ENCODE data around the gene OSMR. TPM values are rescaled to one million over a fixed set of nuclear protein-coding genes. Genes with fewer than 3 reads are reported as not detected.
A peak's percentile ranks its signal among the peaks of the same experiment; 100 is the strongest.

OSMR gene
- total RNA-seq, 1 donor from 2014 or later: 2.8 TPM

DNA sequence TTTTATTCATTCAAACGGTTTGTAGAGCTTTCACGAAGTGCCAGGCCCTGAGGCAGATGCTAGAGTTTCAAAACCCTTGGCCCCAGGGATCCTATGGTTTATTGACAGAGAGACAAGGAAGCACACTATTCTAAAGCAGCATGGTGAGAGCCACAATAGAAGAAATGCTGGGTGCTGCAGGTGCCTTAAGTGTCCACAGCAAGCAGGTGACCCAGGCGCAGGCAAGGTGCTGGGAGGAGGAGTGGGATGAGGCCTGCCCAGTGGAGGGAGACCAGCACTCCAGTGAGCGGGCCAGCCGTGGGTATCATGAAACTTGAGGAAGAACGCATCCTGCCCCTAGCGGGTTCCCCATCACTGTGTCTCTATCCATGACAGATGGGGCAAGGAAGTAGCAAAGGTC is 71.0 kb downstream of the OSMR start:
- DNase-seq (ENCODE audit: low read depth, low spot score): no peak
- Mint-ChIP-seq H3K27me3 (ENCODE audit: low read depth) (no peaks in the 10 kb centered on the region), H3K27ac (ENCODE audit: unreplicated experiment) (no peak overlapping the region), H3K36me3 (ENCODE audit: low read depth) (no peaks in the 10 kb centered on the region), H3K9me3 (peaks cover 7% of the 10 kb centered on the region), H3K4me3 (no peak overlapping the region), H3K4me1 (no peaks in the 10 kb centered on the region)
- TF ChIP-seq, protein P1, sequence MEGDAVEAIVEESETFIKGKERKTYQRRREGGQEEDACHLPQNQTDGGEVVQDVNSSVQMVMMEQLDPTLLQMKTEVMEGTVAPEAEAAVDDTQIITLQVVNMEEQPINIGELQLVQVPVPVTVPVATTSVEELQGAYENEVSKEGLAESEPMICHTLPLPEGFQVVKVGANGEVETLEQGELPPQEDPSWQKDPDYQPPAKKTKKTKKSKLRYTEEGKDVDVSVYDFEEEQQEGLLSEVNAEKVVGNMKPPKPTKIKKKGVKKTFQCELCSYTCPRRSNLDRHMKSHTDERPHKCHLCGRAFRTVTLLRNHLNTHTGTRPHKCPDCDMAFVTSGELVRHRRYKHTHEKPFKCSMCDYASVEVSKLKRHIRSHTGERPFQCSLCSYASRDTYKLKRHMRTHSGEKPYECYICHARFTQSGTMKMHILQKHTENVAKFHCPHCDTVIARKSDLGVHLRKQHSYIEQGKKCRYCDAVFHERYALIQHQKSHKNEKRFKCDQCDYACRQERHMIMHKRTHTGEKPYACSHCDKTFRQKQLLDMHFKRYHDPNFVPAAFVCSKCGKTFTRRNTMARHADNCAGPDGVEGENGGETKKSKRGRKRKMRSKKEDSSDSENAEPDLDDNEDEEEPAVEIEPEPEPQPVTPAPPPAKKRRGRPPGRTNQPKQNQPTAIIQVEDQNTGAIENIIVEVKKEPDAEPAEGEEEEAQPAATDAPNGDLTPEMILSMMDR (conservative IDR thresholded peaks at IDR 0.05): no peak

DNA sequence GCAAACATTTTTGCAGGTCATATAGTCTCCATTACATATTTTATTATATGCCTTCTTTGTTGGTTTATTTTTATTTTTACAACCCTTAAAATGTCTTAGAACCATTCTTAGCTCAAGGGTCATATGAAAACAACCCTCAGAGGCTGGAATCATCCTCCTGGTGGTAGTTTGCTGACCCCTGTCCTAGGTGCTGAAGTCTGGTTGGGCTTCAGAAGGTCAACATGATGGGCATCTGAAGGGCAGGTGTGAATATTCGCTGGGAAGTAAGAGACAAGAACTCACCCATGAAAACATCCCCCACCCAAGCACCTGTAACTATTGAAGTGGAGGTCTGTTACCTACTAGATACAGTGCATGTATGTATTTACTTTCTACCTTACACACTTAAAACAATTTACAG is 75.4 kb downstream of the OSMR start:
- TF ChIP-seq, protein P1 (conservative IDR thresholded peaks at IDR 0.05): no peak

DNA sequence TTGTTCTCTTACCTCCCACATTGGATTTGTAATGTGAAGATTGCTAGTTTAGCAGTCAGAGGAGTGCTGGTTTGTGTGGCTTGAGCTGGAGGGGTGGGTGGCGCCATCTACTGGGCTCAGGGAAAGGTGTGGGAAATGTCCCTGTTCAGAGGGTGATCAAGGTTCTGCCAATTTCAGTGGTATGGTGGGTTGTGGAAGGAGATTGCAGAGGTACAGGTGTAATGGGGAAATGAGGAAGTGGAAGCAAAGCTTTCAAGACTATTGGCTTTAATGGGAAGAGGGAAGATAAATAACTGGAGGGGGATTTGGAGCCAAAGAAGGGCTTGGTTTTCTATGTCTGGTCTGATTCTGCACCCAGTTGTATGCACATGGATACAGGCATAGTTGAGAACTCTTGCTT is 76.4 kb downstream of the OSMR start:
- Mint-ChIP-seq H3K9me3 (no peaks in the 10 kb centered on the region), H3K4me3 (no peak overlapping the region), H3K27ac (ENCODE audit: unreplicated experiment) (no peak overlapping the region), H3K36me3 (ENCODE audit: low read depth) (peaks cover 3% of the 10 kb centered on the region), H3K4me1 (no peaks in the 10 kb centered on the region), H3K27me3 (ENCODE audit: low read depth) (no peaks in the 10 kb centered on the region)
- DNase-seq (ENCODE audit: low read depth, low spot score): peak; percentile 55
- TF ChIP-seq, protein P1 (conservative IDR thresholded peaks at IDR 0.05): peak; percentile 88

More for the DNA sequence above, 75.4 kb downstream of the OSMR start:
- Mint-ChIP-seq H3K9me3 (no peaks in the 10 kb centered on the region), H3K4me3 (no peak overlapping the region), H3K27ac (ENCODE audit: unreplicated experiment) (no peak overlapping the region), H3K27me3 (ENCODE audit: low read depth) (no peaks in the 10 kb centered on the region), H3K4me1 (no peaks in the 10 kb centered on the region), H3K36me3 (ENCODE audit: low read depth) (peaks cover 3% of the 10 kb centered on the region)
- DNase-seq (ENCODE audit: low read depth, low spot score): no peak

DNA sequence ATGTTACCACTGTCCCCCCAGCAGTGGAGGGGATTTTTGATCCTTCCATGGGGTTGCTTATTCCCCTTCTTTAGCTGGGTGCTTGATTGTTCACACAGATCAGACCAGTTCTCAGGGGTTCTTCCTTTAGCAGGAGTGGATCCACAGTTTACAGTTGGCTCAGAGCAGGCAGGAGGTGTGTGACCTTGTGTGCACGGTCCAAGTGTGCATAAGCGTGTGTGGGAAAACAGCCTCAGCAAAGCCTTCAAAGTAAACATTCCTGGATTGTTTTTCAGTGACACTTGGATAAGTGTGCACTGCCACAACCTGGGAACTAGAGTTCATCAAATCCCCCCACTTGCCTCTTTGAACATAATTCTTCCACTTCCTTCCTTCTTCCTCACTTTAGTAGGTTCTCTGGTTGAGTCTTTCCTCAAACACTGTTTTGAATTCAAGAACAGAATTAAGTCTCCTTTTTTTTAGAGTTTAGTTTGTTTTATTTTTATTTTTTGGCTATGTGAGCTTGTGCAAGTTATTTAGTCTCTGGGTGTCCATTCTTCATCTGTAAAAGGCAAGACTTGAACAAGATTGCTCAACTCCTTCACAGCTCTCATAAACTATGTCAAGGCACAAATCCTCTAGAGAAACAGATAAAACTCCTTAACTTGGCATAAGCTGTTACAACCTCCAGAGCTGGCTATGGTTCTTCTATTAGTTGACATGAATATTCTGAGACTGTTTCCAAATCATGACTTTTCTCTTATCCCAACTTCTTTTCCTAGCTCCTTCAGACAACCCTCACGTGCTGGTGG is 78.0 kb downstream of the OSMR start:
- Mint-ChIP-seq H3K4me3 (no peak overlapping the region), H3K27me3 (ENCODE audit: low read depth) (no peaks in the 10 kb centered on the region), H3K36me3 (ENCODE audit: low read depth) (peaks cover 3% of the 10 kb centered on the region), H3K9me3 (peaks cover 3% of the 10 kb centered on the region), H3K4me1 (no peaks in the 10 kb centered on the region), H3K27ac (ENCODE audit: unreplicated experiment) (no peak overlapping the region)
- no peak for DNase-seq (ENCODE audit: low read depth, low spot score)
- TF ChIP-seq, protein P1 (conservative IDR thresholded peaks at IDR 0.05): no peak

DNA sequence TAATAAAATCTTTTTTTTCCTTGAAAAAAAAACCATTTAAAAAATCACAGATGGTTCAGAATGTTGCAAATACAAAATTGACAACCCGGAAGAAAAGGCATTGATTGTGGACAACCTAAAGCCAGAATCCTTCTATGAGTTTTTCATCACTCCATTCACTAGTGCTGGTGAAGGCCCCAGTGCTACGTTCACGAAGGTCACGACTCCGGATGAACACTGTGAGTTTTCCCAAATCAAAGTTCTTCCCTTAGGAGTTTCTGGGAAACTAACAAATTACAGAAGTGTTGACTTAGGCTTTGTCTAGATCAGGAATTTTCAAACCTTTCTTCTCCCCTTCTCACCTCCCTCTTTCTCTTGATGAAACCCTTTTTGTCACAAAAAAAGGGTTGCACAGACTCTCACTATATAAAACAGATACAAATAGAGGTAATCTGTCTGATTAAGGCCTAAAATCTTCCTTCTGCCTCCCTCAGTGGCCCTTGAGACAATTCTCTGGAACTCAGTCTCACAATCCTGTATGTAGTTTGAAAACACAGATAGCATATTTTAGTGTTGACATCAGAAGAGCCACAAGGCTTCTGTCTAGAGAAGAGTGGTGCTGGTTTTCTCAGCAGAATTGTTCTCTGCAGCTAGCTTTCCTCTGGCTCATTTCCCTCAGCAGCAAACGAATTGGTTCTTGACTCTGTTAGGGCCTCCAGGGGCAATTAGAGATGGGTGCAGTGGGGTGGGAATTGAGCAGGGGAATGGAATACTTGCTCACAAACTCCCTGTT is 79.5 kb downstream of the OSMR start:
- no peak for DNase-seq (ENCODE audit: low read depth, low spot score)
- TF ChIP-seq, protein P1 (conservative IDR thresholded peaks at IDR 0.05): no peak
- Mint-ChIP-seq H3K27me3 (ENCODE audit: low read depth) (no peaks in the 10 kb centered on the region), H3K36me3 (ENCODE audit: low read depth) (peaks cover 3% of the 10 kb centered on the region), H3K27ac (ENCODE audit: unreplicated experiment) (no peak overlapping the region), H3K4me3 (no peak overlapping the region), H3K4me1 (no peaks in the 10 kb centered on the region), H3K9me3 (peaks cover 3% of the 10 kb centered on the region)

Measured in neural crest cell (in vitro differentiated cells).